HCT116 (cell line): ENCODE results near the gene DOCK4.

ENCODE experiments used
- CEBPB ChIP-seq: IDR thresholded peaks from 2 replicates; pipeline ENCODE4 v1.6.1; 2012; ENCODE audit warnings: low read depth
- CTCF ChIP-seq, 3 experiments: fragments of 200-600 bp in 1 of 3; sonication (generic) in 1 of 3; IDR thresholded peaks in 2 of 3; conservative IDR thresholded peaks in 1 of 3; 2 replicates each; pipeline ENCODE4 v1.5.1; 2012 to 2017; ENCODE audit warnings: low read depth in 2 of 3, low read length in 2 of 3, antibody characterized with exemption in 1 of 3, borderline replicate concordance in 1 of 3, control low read depth in 1 of 3, mild to moderate bottlenecking in 1 of 3, mixed read lengths in 1 of 3, mixed run types in 1 of 3, moderate library complexity in 1 of 3; ENCODE audit not compliant: insufficient read depth in 1 of 3
- EZH2 ChIP-seq: fragments of 200-600 bp; sonication (generic); IDR thresholded peaks from 2 replicates; pipeline ENCODE4 v1.6.1; 2017; ENCODE audit warnings: antibody characterized with exemption, mixed run types
- FOSL1 ChIP-seq: IDR thresholded peaks from 2 replicates; pipeline ENCODE4 v1.6.1; 2012; ENCODE audit warnings: low read depth
- MAX ChIP-seq: IDR thresholded peaks from 2 replicates; pipeline ENCODE4 v1.6.1; 2012
- POLR2A ChIP-seq: IDR thresholded peaks from 2 replicates; pipeline ENCODE4 v1.7.0; 2011; ENCODE audit warnings: borderline replicate concordance; ENCODE audit not compliant: insufficient read depth, insufficient read length; ENCODE audit errors: extremely low read depth
- POLR2AphosphoS5 ChIP-seq: IDR thresholded peaks from 2 replicates; pipeline ENCODE4 v1.6.1; 2011; ENCODE audit warnings: mild to moderate bottlenecking, low read depth, low read length, moderate library complexity
- RAD21 ChIP-seq: IDR thresholded peaks from 2 replicates; pipeline ENCODE4 v1.6.1; 2012; ENCODE audit warnings: low read depth, mild to moderate bottlenecking
- SIN3A ChIP-seq: IDR thresholded peaks from 2 replicates; pipeline ENCODE4 v1.6.1; 2012; ENCODE audit warnings: low read depth
- SRF ChIP-seq: IDR thresholded peaks from 2 replicates; pipeline ENCODE4 v1.6.1; 2012; ENCODE audit warnings: low read depth
- TCF7L2 ChIP-seq: IDR thresholded peaks from 2 replicates; pipeline ENCODE4 v1.7.0; 2011; ENCODE audit warnings: borderline replicate concordance, inconsistent platforms; ENCODE audit not compliant: insufficient read depth, insufficient read length; ENCODE audit errors: extremely low read depth
- YY1 ChIP-seq: IDR thresholded peaks from 2 replicates; pipeline ENCODE4 v1.6.1; 2011; ENCODE audit warnings: low read length, low read depth, moderate library complexity, mild to moderate bottlenecking; ENCODE audit not compliant: insufficient replicate concordance; ENCODE audit errors: extremely low read depth
- ZBTB33 ChIP-seq: IDR thresholded peaks from 2 replicates; pipeline ENCODE4 v1.6.1; 2011; ENCODE audit warnings: mild to moderate bottlenecking, low read length, moderate library complexity; ENCODE audit not compliant: insufficient replicate concordance; ENCODE audit errors: extremely low read depth

- TF ChIP-seq YY1 (no peak), CTCF (IDR thresholded peaks at IDR 0.05 in 2 of 3, conservative IDR thresholded peaks at IDR 0.05 in 1 of 3; ENCODE audit: borderline replicate concordance in 1 of 3, insufficient read depth in 1 of 3, low read depth in 2 of 3, low read length in 2 of 3) (no peak), MAX (no peak), TCF7L2 (no peak), FOSL1 (no peak), EZH2 (no peak), POLR2A (no peak), POLR2AphosphoS5 (no peak), RAD21 (no peak), SIN3A (no peak), SRF (no peak), CEBPB (no peak), ZBTB33 (no peak)
Measured at GRCh38 chr7:112225006-112225405, 18.8 kb upstream of the DOCK4 start.
